Measurements from ENCODE around the gene PFN3. TPM values are rescaled to one million over a fixed set of nuclear protein-coding genes. Genes with fewer than 3 reads are reported as not detected.

PFN3 gene
- total RNA-seq, 1 donor from 2014 or later, result not detected

- DNase-seq (ENCODE audit: low read depth, low spot score), result no peak
- TF ChIP-seq CTCF (conservative IDR thresholded peaks at IDR 0.05), result no peak
- H3K4me1 Mint-ChIP-seq, result no peaks in the 10 kb centered on the region
- no peaks in the 10 kb centered on the region for H3K27me3 Mint-ChIP-seq (ENCODE audit: low read depth)
- H3K9me3 Mint-ChIP-seq, result no peaks in the 10 kb centered on the region
- peaks cover 9% of the 10 kb centered on the region for H3K36me3 Mint-ChIP-seq (ENCODE audit: low read depth)
- no peak overlapping the region for H3K4me3 Mint-ChIP-seq
- H3K27ac Mint-ChIP-seq (ENCODE audit: unreplicated experiment), result no peak overlapping the region
Measured at GRCh38 chr5:177434942-177435738, 34.7 kb upstream of the PFN3 start.

- no peak overlapping the region for H3K4me3 Mint-ChIP-seq
- peaks cover under 1% of the 10 kb centered on the region for H3K4me1 Mint-ChIP-seq
- H3K27me3 Mint-ChIP-seq (ENCODE audit: low read depth), result no peaks in the 10 kb centered on the region
- no peak for TF ChIP-seq CTCF (conservative IDR thresholded peaks at IDR 0.05)
- no peak for DNase-seq (ENCODE audit: low read depth, low spot score)
- peaks cover 5% of the 10 kb centered on the region for H3K36me3 Mint-ChIP-seq (ENCODE audit: low read depth)
- H3K9me3 Mint-ChIP-seq, result no peaks in the 10 kb centered on the region
- H3K27ac Mint-ChIP-seq (ENCODE audit: unreplicated experiment), result no peak overlapping the region
Measured at GRCh38 chr5:177434437-177434836, 34.0 kb upstream of the PFN3 start.

DNA sequence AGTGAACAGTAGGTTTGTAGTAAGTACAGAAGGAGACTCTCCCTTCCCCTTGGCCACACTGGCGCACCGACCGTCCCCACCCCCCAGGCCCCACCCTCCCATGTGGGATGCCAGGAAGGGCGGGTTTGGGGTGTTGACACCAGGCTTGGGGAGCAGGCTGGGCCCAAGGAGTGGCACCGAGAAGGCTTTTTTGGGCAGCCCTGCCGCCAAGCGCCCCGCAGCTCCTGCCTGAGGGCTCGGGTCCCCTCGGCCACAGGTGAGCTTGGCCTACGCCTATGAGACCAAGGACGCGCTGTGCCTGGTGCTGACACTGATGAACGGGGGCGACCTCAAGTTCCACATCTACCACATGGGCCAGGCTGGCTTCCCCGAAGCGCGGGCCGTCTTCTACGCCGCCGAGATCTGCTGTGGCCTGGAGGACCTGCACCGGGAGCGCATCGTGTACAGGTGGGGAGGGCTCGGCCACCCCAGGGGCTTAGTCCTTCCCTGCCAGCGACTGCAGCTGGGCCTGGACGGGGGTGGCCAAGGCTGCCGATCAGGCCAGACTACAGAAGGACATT lies 33.3 kb upstream of the PFN3 start:
- H3K4me1 Mint-ChIP-seq, result peaks cover 7% of the 10 kb centered on the region
- no peak for TF ChIP-seq CTCF (conservative IDR thresholded peaks at IDR 0.05)
- no peak for DNase-seq (ENCODE audit: low read depth, low spot score)
- no peak overlapping the region for H3K4me3 Mint-ChIP-seq
- H3K36me3 Mint-ChIP-seq (ENCODE audit: low read depth), result peaks cover 3% of the 10 kb centered on the region
- H3K27ac Mint-ChIP-seq (ENCODE audit: unreplicated experiment), result no peak overlapping the region
- no peaks in the 10 kb centered on the region for H3K9me3 Mint-ChIP-seq
- no peaks in the 10 kb centered on the region for H3K27me3 Mint-ChIP-seq (ENCODE audit: low read depth)

DNA sequence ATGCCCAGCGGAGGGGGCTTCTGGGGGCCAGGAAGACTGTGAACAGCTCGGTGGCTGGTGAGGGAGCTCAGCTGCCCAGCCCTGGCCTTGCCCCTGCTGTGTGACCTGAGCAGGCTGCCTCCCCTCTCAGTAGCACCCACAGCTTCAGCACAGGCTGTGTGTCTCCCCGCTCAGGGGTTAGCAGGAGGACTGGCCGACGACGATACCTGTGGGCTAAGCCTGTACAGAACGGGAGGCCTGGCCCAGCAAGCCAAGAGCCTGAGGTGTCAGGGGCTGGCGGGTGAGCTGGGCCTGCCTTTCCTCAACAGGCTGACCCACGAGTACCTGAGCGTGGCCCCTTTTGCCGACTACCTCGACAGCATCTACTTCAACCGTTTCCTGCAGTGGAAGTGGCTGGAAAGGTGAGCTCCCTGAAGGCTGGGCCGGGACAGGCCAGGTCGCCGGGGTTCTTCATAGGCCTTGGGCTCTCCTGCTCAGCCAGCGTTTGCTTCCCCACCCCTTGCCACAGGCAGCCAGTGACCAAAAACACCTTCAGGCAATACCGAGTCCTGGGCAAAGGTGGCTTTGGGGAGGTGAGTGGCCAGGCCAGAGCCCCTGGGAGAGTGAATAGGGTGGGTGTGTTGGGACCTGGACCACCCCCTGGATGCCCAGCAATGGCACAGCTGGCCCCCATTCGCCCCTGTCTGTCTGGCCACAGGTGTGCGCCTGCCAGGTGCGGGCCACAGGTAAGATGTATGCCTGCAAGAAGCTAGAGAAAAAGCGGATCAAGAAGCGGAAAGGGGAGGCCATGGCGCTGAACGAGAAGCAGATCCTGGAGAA lies 32.6 kb upstream of the PFN3 start:
- TF ChIP-seq CTCF (conservative IDR thresholded peaks at IDR 0.05), result no peak
- no peak overlapping the region for H3K27ac Mint-ChIP-seq (ENCODE audit: unreplicated experiment)

DNA sequence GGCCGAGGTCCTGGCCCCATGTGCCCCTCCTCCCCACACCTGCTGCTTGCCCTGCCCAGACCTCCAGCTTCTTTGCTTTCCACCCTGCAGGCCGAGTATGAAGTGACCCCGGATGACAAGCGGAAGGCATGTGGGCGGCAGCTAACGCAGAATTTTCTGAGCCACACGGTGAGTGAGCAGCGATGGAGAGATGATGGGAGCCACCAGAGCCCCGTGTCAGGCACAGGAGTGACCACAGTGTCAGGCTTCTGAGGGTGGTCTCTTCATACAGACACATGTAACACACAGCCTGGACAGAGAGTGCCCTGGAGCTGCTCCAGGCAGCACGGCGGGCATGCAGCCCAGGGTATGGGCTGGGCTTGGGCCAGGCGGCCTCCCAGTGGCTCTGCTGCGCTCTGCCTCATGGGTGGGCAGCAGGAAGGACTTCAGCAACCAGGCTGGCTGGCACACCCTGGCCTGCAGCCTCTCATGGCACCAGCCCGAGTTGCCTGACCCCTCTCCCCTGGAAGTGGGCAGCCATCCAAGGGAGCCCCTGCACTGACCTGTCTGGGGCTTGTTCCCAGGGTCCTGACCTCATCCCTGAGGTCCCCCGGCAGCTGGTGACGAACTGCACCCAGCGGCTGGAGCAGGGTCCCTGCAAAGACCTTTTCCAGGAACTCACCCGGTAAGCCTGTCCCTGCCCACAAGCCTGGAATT lies 31.8 kb upstream of the PFN3 start:
- no peak overlapping the region for H3K27ac Mint-ChIP-seq (ENCODE audit: unreplicated experiment)
- no peak overlapping the region for H3K4me3 Mint-ChIP-seq
- no peak for TF ChIP-seq CTCF (conservative IDR thresholded peaks at IDR 0.05)
- H3K4me1 Mint-ChIP-seq, result peaks cover 13% of the 10 kb centered on the region
- no peaks in the 10 kb centered on the region for H3K9me3 Mint-ChIP-seq
- no peaks in the 10 kb centered on the region for H3K27me3 Mint-ChIP-seq (ENCODE audit: low read depth)
- no peak for DNase-seq (ENCODE audit: low read depth, low spot score)
- no peaks in the 10 kb centered on the region for H3K36me3 Mint-ChIP-seq (ENCODE audit: low read depth)

More for the DNA sequence above, 32.6 kb upstream of the PFN3 start:
- Mint-ChIP-seq H3K27me3 (ENCODE audit: low read depth) (no peaks in the 10 kb centered on the region), H3K36me3 (ENCODE audit: low read depth) (no peaks in the 10 kb centered on the region), H3K4me1 (peaks cover 8% of the 10 kb centered on the region), H3K4me3 (no peak overlapping the region), H3K9me3 (no peaks in the 10 kb centered on the region)
- no peak for DNase-seq (ENCODE audit: low read depth, low spot score)

Data from neural crest cell (in vitro differentiated cells).